ENCODE measurements around the gene GABRD.

DNA sequence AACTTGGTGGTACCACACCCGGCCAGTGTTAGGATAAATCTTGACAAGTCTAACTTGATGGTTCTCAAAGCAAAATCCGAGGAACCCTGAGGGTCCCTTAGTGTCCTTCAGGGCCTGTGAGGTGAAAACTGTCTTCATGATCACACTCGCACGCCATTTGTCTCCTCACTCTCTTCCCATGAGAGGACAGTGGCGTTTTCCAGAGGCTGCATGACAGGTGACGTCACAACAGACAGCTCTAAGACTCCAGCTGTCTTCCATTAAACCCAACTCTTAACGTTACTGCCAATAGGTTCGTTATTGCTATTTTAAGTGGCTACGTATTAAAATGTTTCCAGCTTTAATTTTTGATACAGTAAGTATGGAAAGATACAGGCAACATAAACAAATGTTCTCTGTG, 29.4 kb upstream of the GABRD start:
- TF ChIP-seq EZH2phosphoT487 (IDR thresholded peaks at IDR 0.05; ENCODE audit: unreplicated experiment) (no peak), ZNF114 (CRISPR knock-in tag; IDR thresholded peaks at IDR 0.05) (no peak), JUNB (IDR thresholded peaks at IDR 0.05; ENCODE audit: unreplicated experiment) (no peak), EZH2 (IDR thresholded peaks at IDR 0.05; ENCODE audit: low read depth, unreplicated experiment) (no peak), ZNF331 (CRISPR knock-in tag; IDR thresholded peaks at IDR 0.05; ENCODE audit: low read depth) (no peak), CREB1 (CRISPR knock-in tag; IDR thresholded peaks at IDR 0.05; ENCODE audit: low read depth) (no peak), POLR2AphosphoS5 (IDR thresholded peaks at IDR 0.05; ENCODE audit: low read depth) (no peak), NANOG (IDR thresholded peaks at IDR 0.05; ENCODE audit: borderline replicate concordance) (no peak), STAT1 (IDR thresholded peaks at IDR 0.05; ENCODE audit: unreplicated experiment) (no peak)
- TF ChIP-seq, protein P1, sequence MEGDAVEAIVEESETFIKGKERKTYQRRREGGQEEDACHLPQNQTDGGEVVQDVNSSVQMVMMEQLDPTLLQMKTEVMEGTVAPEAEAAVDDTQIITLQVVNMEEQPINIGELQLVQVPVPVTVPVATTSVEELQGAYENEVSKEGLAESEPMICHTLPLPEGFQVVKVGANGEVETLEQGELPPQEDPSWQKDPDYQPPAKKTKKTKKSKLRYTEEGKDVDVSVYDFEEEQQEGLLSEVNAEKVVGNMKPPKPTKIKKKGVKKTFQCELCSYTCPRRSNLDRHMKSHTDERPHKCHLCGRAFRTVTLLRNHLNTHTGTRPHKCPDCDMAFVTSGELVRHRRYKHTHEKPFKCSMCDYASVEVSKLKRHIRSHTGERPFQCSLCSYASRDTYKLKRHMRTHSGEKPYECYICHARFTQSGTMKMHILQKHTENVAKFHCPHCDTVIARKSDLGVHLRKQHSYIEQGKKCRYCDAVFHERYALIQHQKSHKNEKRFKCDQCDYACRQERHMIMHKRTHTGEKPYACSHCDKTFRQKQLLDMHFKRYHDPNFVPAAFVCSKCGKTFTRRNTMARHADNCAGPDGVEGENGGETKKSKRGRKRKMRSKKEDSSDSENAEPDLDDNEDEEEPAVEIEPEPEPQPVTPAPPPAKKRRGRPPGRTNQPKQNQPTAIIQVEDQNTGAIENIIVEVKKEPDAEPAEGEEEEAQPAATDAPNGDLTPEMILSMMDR (conservative IDR thresholded peaks at IDR 0.05; ENCODE audit: low read depth in 2 of 2), result no peak
- TF ChIP-seq, protein P2, sequence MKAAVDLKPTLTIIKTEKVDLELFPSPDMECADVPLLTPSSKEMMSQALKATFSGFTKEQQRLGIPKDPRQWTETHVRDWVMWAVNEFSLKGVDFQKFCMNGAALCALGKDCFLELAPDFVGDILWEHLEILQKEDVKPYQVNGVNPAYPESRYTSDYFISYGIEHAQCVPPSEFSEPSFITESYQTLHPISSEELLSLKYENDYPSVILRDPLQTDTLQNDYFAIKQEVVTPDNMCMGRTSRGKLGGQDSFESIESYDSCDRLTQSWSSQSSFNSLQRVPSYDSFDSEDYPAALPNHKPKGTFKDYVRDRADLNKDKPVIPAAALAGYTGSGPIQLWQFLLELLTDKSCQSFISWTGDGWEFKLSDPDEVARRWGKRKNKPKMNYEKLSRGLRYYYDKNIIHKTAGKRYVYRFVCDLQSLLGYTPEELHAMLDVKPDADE (IDR thresholded peaks at IDR 0.05), result no peak
- TF ChIP-seq, protein P3, sequence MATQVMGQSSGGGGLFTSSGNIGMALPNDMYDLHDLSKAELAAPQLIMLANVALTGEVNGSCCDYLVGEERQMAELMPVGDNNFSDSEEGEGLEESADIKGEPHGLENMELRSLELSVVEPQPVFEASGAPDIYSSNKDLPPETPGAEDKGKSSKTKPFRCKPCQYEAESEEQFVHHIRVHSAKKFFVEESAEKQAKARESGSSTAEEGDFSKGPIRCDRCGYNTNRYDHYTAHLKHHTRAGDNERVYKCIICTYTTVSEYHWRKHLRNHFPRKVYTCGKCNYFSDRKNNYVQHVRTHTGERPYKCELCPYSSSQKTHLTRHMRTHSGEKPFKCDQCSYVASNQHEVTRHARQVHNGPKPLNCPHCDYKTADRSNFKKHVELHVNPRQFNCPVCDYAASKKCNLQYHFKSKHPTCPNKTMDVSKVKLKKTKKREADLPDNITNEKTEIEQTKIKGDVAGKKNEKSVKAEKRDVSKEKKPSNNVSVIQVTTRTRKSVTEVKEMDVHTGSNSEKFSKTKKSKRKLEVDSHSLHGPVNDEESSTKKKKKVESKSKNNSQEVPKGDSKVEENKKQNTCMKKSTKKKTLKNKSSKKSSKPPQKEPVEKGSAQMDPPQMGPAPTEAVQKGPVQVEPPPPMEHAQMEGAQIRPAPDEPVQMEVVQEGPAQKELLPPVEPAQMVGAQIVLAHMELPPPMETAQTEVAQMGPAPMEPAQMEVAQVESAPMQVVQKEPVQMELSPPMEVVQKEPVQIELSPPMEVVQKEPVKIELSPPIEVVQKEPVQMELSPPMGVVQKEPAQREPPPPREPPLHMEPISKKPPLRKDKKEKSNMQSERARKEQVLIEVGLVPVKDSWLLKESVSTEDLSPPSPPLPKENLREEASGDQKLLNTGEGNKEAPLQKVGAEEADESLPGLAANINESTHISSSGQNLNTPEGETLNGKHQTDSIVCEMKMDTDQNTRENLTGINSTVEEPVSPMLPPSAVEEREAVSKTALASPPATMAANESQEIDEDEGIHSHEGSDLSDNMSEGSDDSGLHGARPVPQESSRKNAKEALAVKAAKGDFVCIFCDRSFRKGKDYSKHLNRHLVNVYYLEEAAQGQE (IDR thresholded peaks at IDR 0.05; ENCODE audit: unreplicated experiment), result no peak
